GM12878 (cell line): ENCODE data around the gene PLEKHJ1. TPM values are rescaled to one million over a fixed set of nuclear protein-coding genes. Genes with fewer than 3 reads are reported as not detected.

ENCODE experiments used
- ATAC-seq: fragments of 200-7000 bp; cut with Tn5 transposase; 3 replicates; pipeline ENCODE4 v1.9.1; 2020; ENCODE audit warnings: mild to moderate bottlenecking, moderate library complexity
- BruUV-seq: library from RNA; stranded (reverse); fragments of 400-500 nt; replicated peaks from 2 replicates; lab custom pipeline; 2021; lab: Mats Ljungman, UMichigan
- CTCF ChIA-PET: fragments of 300-600 bp; sonication (Branson Sonifier 250); formaldehyde crosslinking; extraction: SDS; loops from one replicate; lab custom pipeline; 2021; ENCODE audit warnings: inconsistent platforms; lab: Yijun Ruan, JAX
- POLR2A ChIA-PET: fragments of 350-600 bp; formaldehyde crosslinking; extraction: SDS; loops from one replicate; lab custom pipeline; 2021; ENCODE audit warnings: inconsistent platforms; lab: Charles Lee
- RAD21 ChIA-PET: fragments of 300-600 bp; sonication (Branson Sonifier 250); formaldehyde crosslinking; loops from one replicate; lab custom pipeline; 2023; ENCODE audit warnings: antibody characterized with exemption; ENCODE audit not compliant: unreplicated experiment; lab: Charles Lee
- SMC1A ChIA-PET: fragments of 300-600 bp; sonication (Branson Sonifier 250); formaldehyde crosslinking; loops from one replicate; lab custom pipeline; 2023; ENCODE audit not compliant: unreplicated experiment, uncharacterized antibody; lab: Charles Lee
- DNase-seq: peaks from one replicate; pipeline ENCODE4 v3.0.0-alpha.2; 2011; ENCODE audit warnings: low read depth, low spot score
- FAIRE-seq: peaks from 3 replicates; lab custom pipeline; 2011; peaks lifted over from hg19 to GRCh38; lab: Jason Lieb, UNC
- H2AFZ ChIP-seq: 2 replicates; pipeline ENCODE4 v1.6.0; 2011; ENCODE audit warnings: low read depth, low read length, control low read depth; ENCODE audit not compliant: control insufficient read depth
- H3K27ac ChIP-seq: 2 replicates; pipeline ENCODE4 v1.5.1; 2011; ENCODE audit warnings: control low read depth; ENCODE audit not compliant: control insufficient read depth, insufficient read depth
- H3K27me3 ChIP-seq, 2 experiments: replicated peaks in 1 of 2; 2 replicates each; pipeline versions ENCODE4 v1.6.0 to v1.6.1; 2011; ENCODE audit warnings: low read length in 1 of 2; ENCODE audit not compliant: control insufficient read depth in 2 of 2, insufficient read depth in 2 of 2
- H3K36me3 ChIP-seq, 2 experiments: 2 replicates each; pipeline ENCODE4 v1.5.1; 2011; ENCODE audit warnings: low read length in 1 of 2; ENCODE audit not compliant: control insufficient read depth in 2 of 2, insufficient read depth in 2 of 2
- H3K4me1 ChIP-seq: 2 replicates; pipeline ENCODE4 v1.6.1; 2011; ENCODE audit warnings: mild to moderate bottlenecking, low read length, moderate library complexity, mixed read lengths; ENCODE audit not compliant: control insufficient read depth, insufficient read depth
- H3K4me2 ChIP-seq: 2 replicates; pipeline ENCODE4 v1.6.0; 2011; ENCODE audit warnings: control low read depth; ENCODE audit not compliant: control insufficient read depth, insufficient read depth
- H3K4me3 ChIP-seq: fragments of 200-600 bp; sonication (generic); 2 replicates; pipeline ENCODE4 v1.5.1; 2016
- H3K79me2 ChIP-seq: 2 replicates; pipeline ENCODE4 v1.6.0; 2011; ENCODE audit warnings: low read length; ENCODE audit not compliant: control insufficient read depth, insufficient read depth
- H3K9ac ChIP-seq: 2 replicates; pipeline ENCODE4 v1.8.0; 2011; ENCODE audit warnings: low read length, control low read depth, mixed read lengths; ENCODE audit not compliant: control insufficient read depth, insufficient read depth
- H3K9me3 ChIP-seq: replicated peaks from 3 replicates; pipeline ENCODE4 v1.5.1; 2011; ENCODE audit warnings: mild to moderate bottlenecking, low read length; ENCODE audit not compliant: control insufficient read depth, insufficient read depth
- H4K20me1 ChIP-seq: 2 replicates; pipeline ENCODE4 v1.6.0; 2011; ENCODE audit not compliant: control insufficient read depth, insufficient read depth
- ESRRA ChIP-seq: IDR thresholded peaks from 2 replicates; pipeline ENCODE4 v1.6.1; 2012; ENCODE audit warnings: mild to moderate bottlenecking, low read length, improper control_type of control experiment
- FOS ChIP-seq: IDR thresholded peaks from 3 replicates; pipeline ENCODE4 v1.6.1; 2011; ENCODE audit warnings: borderline replicate concordance; ENCODE audit not compliant: insufficient read length; ENCODE audit errors: extremely low read depth
- GABPA ChIP-seq: IDR thresholded peaks from 2 replicates; pipeline ENCODE4 v1.6.1; 2014; ENCODE audit warnings: antibody characterized with exemption, low read depth, mild to moderate bottlenecking, inconsistent platforms
- HDGF ChIP-seq: fragments of 450-650 bp; IDR thresholded peaks from 2 replicates; pipeline ENCODE4 v1.6.1; 2016; ENCODE audit warnings: antibody characterized with exemption
- MEF2A ChIP-seq: IDR thresholded peaks from 2 replicates; pipeline ENCODE4 v1.6.1; 2011; ENCODE audit warnings: low read depth, mild to moderate bottlenecking, low read length, moderate library complexity; ENCODE audit not compliant: insufficient read depth
- NR2C1 ChIP-seq: fragments of 450-650 bp; IDR thresholded peaks from 2 replicates; pipeline ENCODE4 v1.6.1; 2017; ENCODE audit warnings: antibody characterized with exemption, mild to moderate bottlenecking, moderate library complexity
- RFX5 ChIP-seq: IDR thresholded peaks from 2 replicates; pipeline ENCODE4 v1.6.1; 2011; ENCODE audit warnings: low read depth, low read length, improper control_type of control experiment
- SUPT20H ChIP-seq: IDR thresholded peaks from 2 replicates; pipeline ENCODE4 v1.6.1; 2011; ENCODE audit warnings: low read depth, mild to moderate bottlenecking, low read length, moderate library complexity, borderline replicate concordance; ENCODE audit not compliant: control insufficient read depth
- SUZ12 ChIP-seq: fragments of 200-600 bp; sonication (generic); IDR thresholded peaks from one replicate; pipeline ENCODE4 v1.6.1; 2018; ENCODE audit warnings: antibody characterized with exemption, mild to moderate bottlenecking; ENCODE audit not compliant: unreplicated experiment
- ZNF384 ChIP-seq: IDR thresholded peaks from 2 replicates; pipeline ENCODE4 v1.6.1; 2012; ENCODE audit warnings: low read depth, mild to moderate bottlenecking, low read length, improper control_type of control experiment, borderline replicate concordance
- WGBS: methylation state at CpG from one replicate; pipeline ENCODE4 v1.1.6; 2016; ENCODE audit warnings: low lambda C conversion rate; ENCODE audit not compliant: insufficient replicate concordance, insufficient coverage; ENCODE audit errors: missing lambda C conversion rate; 5-methylcytosine and 5-hydroxymethylcytosine counted together
- in situ Hi-C: fragments of 300-500 bp; cut with MboI; formaldehyde crosslinking; loops from 9 replicates; pipeline ENCODE4 v1.14.3; 2018; ENCODE audit warnings: mixed read lengths
- intact Hi-C: fragments of 100-400 bp; cut with micrococcal nuclease; formaldehyde crosslinking; loops from one replicate; pipeline ENCODE4 v1.14.2; 2022; ENCODE audit not compliant: unreplicated experiment
- polyA plus RNA-seq, 11 experiments: library from polyadenylated mRNA; depleted of rRNA in 4 of 11; unstranded in 6 of 11; stranded (reverse) in 5 of 11; fragments of >200 nt; fragmentation: Nextera tagmentation in 4 of 11; fragmentation: Illumina TruSeq in 1 of 11; extraction: Ambion mirVana in 4 of 11; extraction: Trizol in 1 of 11; gene quantifications; 1 replicate in 1 of 11; 2 replicates in 10 of 11; pipeline versions ENCODE4 v1.2.1 to v1.2.3, GENCODE V29; 2011 to 2016; ENCODE audit warnings: inconsistent platforms in 2 of 11, missing spikeins in 2 of 11, low read depth in 1 of 11
- total RNA-seq, 4 experiments: library from RNA; depleted of rRNA in 3 of 4; stranded (reverse); fragments of >200 nt in 3 of 4; fragmentation: Illumina TruSeq in 1 of 4; extraction: Trizol in 1 of 4; gene quantifications; 2 replicates each; pipeline versions ENCODE4 v1.2.1 to v1.2.3, GENCODE V29; 2013 to 2021
- TF ChIP-seq, protein P1 (sequence below): fragments of 450-650 bp; IDR thresholded peaks from 2 replicates; pipeline ENCODE4 v1.6.1; 2017; ENCODE audit warnings: mild to moderate bottlenecking, moderate library complexity
- TF ChIP-seq, protein P2 (sequence below): IDR thresholded peaks from 2 replicates; pipeline ENCODE4 v1.6.1; 2012; ENCODE audit warnings: low read length, inconsistent platforms
- TF ChIP-seq, protein P3 (sequence below): fragments of 450-650 bp; IDR thresholded peaks from 2 replicates; pipeline ENCODE4 v1.6.1; 2017; ENCODE audit warnings: antibody characterized with exemption, mild to moderate bottlenecking, moderate library complexity
- TF ChIP-seq, protein P4 (sequence below): IDR thresholded peaks from 2 replicates; pipeline ENCODE4 v1.6.1; 2012; ENCODE audit warnings: low read depth, low read length, improper control_type of control experiment
- TF ChIP-seq, protein P5 (sequence below): IDR thresholded peaks from 2 replicates; pipeline ENCODE4 v1.6.1; 2011; ENCODE audit warnings: low read depth, mild to moderate bottlenecking, low read length, moderate library complexity, borderline replicate concordance; ENCODE audit errors: extremely low read depth

The PLEKHJ1 gene
- total and polyA plus RNA-seq, 10 of the 15 experiments (the other 5 are each of a cell fraction or from before 2014, with no cell fraction given), result 1.3 to 133 (median 75.0) TPM

DNA sequence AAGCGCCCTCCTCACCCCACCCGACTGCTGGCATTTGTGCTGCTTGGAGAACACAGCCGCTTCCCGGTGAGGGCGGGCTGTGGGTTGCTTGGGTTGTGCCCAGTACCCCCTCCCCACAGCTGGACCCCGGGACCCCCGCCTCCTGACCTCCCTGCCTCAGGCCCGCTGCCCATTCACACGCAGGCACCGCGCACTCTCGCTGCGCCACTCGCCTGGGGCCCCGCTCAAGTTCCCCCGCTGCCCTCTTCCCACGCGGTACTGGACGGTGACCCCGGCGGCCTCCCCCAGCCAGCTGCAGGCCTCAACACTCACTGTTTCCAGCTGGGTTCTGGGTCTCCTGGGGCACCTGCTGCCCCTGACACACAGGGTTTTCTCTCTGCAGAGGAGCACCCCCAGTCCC is 16.4 kb downstream of the PLEKHJ1 start:
- intact Hi-C loops (no loop called here), in situ Hi-C loops (no loop called here)
- no peak for TF ChIP-seq RFX5
- no peak for TF ChIP-seq ZNF384
- TF ChIP-seq ESRRA, result no peak
- TF ChIP-seq, protein P1, sequence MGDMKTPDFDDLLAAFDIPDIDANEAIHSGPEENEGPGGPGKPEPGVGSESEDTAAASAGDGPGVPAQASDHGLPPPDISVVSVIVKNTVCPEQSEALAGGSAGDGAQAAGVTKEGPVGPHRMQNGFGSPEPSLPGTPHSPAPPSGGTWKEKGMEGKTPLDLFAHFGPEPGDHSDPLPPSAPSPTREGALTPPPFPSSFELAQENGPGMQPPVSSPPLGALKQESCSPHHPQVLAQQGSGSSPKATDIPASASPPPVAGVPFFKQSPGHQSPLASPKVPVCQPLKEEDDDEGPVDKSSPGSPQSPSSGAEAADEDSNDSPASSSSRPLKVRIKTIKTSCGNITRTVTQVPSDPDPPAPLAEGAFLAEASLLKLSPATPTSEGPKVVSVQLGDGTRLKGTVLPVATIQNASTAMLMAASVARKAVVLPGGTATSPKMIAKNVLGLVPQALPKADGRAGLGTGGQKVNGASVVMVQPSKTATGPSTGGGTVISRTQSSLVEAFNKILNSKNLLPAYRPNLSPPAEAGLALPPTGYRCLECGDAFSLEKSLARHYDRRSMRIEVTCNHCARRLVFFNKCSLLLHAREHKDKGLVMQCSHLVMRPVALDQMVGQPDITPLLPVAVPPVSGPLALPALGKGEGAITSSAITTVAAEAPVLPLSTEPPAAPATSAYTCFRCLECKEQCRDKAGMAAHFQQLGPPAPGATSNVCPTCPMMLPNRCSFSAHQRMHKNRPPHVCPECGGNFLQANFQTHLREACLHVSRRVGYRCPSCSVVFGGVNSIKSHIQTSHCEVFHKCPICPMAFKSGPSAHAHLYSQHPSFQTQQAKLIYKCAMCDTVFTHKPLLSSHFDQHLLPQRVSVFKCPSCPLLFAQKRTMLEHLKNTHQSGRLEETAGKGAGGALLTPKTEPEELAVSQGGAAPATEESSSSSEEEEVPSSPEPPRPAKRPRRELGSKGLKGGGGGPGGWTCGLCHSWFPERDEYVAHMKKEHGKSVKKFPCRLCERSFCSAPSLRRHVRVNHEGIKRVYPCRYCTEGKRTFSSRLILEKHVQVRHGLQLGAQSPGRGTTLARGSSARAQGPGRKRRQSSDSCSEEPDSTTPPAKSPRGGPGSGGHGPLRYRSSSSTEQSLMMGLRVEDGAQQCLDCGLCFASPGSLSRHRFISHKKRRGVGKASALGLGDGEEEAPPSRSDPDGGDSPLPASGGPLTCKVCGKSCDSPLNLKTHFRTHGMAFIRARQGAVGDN, result no peak
- TF ChIP-seq SUPT20H, result no peak
- no peak for TF ChIP-seq GABPA
- no peak for TF ChIP-seq HDGF
- no peak for TF ChIP-seq MEF2A
- no peak for TF ChIP-seq SUZ12
- TF ChIP-seq, protein P2, sequence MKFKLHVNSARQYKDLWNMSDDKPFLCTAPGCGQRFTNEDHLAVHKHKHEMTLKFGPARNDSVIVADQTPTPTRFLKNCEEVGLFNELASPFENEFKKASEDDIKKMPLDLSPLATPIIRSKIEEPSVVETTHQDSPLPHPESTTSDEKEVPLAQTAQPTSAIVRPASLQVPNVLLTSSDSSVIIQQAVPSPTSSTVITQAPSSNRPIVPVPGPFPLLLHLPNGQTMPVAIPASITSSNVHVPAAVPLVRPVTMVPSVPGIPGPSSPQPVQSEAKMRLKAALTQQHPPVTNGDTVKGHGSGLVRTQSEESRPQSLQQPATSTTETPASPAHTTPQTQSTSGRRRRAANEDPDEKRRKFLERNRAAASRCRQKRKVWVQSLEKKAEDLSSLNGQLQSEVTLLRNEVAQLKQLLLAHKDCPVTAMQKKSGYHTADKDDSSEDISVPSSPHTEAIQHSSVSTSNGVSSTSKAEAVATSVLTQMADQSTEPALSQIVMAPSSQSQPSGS, result no peak
- TF ChIP-seq, protein P3, sequence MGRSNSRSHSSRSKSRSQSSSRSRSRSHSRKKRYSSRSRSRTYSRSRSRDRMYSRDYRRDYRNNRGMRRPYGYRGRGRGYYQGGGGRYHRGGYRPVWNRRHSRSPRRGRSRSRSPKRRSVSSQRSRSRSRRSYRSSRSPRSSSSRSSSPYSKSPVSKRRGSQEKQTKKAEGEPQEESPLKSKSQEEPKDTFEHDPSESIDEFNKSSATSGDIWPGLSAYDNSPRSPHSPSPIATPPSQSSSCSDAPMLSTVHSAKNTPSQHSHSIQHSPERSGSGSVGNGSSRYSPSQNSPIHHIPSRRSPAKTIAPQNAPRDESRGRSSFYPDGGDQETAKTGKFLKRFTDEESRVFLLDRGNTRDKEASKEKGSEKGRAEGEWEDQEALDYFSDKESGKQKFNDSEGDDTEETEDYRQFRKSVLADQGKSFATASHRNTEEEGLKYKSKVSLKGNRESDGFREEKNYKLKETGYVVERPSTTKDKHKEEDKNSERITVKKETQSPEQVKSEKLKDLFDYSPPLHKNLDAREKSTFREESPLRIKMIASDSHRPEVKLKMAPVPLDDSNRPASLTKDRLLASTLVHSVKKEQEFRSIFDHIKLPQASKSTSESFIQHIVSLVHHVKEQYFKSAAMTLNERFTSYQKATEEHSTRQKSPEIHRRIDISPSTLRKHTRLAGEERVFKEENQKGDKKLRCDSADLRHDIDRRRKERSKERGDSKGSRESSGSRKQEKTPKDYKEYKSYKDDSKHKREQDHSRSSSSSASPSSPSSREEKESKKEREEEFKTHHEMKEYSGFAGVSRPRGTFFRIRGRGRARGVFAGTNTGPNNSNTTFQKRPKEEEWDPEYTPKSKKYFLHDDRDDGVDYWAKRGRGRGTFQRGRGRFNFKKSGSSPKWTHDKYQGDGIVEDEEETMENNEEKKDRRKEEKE, result no peak
- TF ChIP-seq, protein P4, sequence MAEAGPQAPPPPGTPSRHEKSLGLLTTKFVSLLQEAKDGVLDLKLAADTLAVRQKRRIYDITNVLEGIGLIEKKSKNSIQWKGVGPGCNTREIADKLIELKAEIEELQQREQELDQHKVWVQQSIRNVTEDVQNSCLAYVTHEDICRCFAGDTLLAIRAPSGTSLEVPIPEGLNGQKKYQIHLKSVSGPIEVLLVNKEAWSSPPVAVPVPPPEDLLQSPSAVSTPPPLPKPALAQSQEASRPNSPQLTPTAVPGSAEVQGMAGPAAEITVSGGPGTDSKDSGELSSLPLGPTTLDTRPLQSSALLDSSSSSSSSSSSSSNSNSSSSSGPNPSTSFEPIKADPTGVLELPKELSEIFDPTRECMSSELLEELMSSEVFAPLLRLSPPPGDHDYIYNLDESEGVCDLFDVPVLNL, result no peak
- TF ChIP-seq FOS, result no peak
- no peak for TF ChIP-seq NR2C1
- TF ChIP-seq, protein P5, sequence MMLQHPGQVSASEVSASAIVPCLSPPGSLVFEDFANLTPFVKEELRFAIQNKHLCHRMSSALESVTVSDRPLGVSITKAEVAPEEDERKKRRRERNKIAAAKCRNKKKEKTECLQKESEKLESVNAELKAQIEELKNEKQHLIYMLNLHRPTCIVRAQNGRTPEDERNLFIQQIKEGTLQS, result no peak

More for the DNA sequence above, 16.4 kb downstream of the PLEKHJ1 start:
- FAIRE-seq (no peak), DNase-seq (no peak), ATAC-seq (no peak)
- RAD21 ChIA-PET, result no interaction called here
- Histone ChIP-seq H3K79me2 (no peaks in the 10 kb centered on the region), H3K27me3 (no peaks in the 10 kb centered on the region), H2AFZ (no peak overlapping the region), H3K9me3 (no peaks in the 10 kb centered on the region), H3K36me3 (peaks cover 24 to 59% of the 10 kb centered on the region in 2 experiments; a peak in 3 of 4 replicates), H3K4me2 (no peak overlapping the region), H4K20me1 (no peaks in the 10 kb centered on the region), H3K27ac (no peak overlapping the region), H3K9ac (no peak overlapping the region), H3K4me3 (no peak overlapping the region), H3K4me1 (peaks cover 5% of the 10 kb centered on the region)
- CTCF ChIA-PET, result no interaction called here
- SMC1A ChIA-PET, result no interaction called here
- over 99% methylated on average over 15 of the region's 21 CpGs for WGBS
- POLR2A ChIA-PET, result no interaction called here
- no TSS peak for BruUV-seq
